Stimulated activated CD4-positive, alpha-beta T cell treated with anti-CD3 and anti-CD28 coated beads, Interleukin-2, amount 100 ng/mL, for 4 hours (primary cell): Measurements from ENCODE around the gene RUFY1.
"Not testable (repeated sequence)": the region's sequence is repeated elsewhere in the genome, so short reads cannot be mapped to it uniquely, and the experiment has no call there.

Experiments
- DNase-seq: peaks from one replicate; pipeline ENCODE4 v3.0.0-alpha.2; 2020; ENCODE audit warnings: low read depth

RUFY1 gene

DNA sequence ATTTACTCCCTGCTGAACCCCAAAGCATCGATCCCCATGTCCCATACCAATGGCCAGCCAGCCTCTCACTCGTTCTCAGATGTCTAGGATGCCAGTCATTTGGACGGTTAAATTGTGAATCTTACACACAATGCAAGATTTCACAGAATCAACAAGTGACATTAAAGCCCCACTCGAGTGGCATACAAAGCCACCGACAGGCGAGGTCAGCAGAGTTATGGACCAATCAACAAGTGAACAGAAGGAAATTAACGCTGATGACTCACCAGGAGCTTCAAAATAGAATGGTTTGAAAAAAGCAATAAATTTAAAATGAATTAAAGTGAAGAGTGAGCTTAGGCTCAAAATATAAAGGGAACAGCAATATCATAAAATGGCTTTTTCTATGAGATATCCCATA is 8.2 kb upstream of the RUFY1 start:
- DNase-seq = no peak

DNA sequence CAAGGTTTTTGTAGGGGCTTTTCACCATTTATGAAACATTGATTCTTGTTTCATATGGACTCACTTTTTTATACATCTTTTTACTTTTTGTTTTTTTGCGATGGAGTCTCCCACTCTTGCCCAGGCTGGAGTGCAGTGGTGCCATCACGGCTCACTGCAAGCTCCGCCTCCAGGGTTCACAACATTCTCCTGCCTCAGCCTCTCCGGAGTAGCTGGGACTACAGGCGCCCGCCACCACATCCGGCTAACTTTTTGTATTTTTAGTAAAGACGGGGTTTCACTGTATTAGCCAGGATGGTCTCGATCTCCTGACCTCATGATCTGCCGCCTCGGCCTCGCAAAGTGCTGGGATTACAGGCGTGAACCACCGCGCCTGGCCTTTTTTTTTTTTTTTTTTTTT is 7.1 kb upstream of the RUFY1 start:
- not testable (repeated sequence) for DNase-seq

DNA sequence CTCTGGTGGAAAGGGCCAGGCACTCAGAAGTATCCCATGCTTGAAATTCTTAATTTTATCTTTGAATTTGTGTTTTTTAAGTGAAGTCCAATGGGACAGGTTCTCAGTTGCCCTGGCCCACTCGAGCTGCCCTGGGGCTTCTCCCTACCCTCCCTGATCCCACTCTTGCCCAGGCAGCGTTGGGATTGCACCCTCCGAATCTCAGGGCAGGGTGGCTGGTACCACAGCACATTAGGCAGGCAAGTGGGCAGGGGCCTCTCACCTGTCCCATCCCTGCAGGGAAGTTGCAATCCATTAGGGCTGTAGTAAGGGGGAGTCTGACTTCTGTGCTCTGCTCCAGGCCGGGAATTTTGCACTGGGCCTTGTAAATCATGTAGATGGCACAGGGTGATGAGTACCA is 2.7 kb downstream of the RUFY1 start:
- no peak for DNase-seq

DNA sequence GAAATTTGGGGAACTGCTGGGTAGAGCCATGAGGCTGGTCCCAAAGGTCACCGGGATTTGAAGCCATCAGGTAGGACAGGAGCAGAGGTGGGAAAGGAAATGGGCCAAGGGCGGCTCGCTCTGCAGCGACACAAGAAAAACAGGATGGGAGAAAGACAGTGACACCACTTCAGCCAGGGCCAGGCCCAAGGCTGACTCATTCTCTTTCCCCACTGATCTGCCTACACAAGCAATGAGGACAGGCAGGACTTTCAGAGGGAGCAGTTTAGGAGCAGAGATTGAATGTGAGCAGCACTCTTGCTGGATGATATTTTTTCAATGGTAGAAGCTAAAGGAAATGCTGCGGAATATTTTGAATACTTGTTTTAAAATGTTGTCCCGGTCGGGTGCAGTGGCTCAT is 3.5 kb downstream of the RUFY1 start:
- no peak for DNase-seq

DNA sequence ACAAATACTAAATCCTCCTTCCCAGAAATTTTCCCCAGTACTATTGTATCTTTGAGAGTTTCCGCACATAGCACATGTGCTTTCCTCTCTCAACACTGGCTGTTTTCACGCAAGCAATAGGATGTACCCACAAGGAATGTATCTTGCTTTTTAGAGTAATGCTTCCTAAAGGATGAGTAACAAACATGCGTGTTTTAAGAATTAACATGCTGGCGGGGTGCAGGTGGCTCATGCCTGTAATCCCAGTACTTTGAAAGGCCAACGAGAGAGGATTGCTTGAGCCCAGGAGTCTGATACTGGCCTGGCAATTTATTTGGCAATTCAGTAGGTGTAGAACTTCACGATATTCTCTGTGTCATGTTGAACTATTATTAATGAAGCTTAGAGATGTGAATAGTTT is 4.6 kb downstream of the RUFY1 start:
- no peak for DNase-seq

DNA sequence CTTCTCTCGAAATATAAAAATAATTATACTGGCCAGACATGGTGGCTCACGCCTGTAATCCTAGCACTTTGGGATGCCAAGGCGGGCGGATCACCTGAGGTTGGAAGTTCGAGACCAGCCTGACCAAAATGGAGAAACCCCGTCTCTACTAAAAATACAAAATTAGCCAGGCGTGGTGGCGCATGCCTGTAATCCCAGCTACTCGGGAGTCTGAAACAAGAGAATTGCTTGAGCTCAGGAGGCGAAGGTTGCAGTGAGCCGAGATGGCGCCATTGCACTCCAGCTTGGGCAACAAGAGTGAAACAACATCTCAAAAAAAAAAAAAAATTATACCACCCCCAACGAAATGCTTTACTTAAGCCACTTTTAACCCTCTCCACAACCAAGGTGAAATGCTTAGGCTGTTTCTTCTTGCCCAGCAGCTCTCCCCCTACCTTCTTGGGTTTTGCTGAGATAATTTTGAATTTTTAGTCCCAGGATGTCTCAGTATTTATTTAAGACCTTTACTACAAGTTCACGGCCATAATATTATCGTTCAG is 8.0 kb downstream of the RUFY1 start:
- DNase-seq = not testable (repeated sequence)

DNA sequence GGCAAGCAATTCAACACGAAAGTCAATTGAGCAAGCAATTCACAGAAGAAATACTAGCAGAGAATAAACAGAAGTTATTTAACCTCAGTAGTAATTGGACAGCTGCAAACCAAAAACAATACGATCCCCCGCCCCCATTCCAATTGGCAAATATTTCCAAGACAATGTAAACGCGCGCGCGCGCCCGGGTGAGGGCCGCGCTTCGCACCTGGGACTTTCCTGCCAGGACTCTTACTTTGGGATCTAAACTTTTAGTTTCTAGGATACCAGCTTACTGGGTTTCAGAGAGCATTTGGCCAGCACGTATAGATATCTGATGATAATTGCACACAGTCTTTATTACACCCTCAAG is 8.6 kb downstream of the RUFY1 start:
- no peak for DNase-seq

DNA sequence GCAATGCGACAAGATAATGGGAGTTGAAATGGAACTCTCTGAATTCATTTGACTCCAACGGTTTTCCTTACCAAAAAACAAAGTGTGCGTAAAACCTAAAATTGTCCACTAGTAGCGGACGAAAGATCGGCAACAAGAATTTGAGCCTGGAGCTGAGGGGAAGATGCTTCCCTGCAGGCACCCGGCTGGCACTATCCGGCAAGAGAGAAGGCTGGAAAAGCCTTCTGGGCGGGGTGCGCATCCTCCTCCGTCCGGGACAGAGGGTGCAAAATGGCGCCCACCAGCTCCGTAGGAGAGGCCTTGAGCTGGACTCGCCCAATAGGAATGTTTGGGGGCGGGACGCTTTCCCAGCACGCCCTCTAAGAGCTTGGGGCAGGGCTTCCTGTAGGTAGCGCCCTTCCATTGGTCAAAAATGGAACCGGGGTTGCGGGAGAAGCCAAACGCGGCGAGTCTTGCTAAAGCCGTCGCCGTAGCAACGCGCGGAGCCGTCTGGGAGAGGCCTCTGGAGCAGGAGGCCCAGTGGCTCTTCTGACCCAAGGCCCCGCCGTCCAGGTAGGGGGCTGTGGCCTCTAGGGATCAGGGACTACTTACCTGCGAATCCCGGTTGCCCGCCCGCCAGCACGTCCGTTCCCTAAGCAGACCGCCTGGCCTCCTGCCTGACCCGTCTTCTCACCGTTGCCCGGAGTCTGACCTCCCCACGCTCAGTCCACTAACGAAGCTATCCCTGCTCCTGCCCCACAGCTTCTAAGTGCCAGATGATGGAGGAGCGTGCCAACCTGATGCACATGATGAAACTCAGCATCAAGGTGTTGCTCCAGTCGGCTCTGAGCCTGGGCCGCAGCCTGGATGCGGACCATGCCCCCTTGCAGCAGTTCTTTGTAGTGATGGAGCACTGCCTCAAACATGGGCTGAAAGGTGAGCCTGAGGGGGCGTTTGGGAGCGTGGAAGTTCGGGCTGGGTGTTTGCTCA is 9.2 kb downstream of the RUFY1 start:
- peak; percentile 83 for DNase-seq

DNA sequence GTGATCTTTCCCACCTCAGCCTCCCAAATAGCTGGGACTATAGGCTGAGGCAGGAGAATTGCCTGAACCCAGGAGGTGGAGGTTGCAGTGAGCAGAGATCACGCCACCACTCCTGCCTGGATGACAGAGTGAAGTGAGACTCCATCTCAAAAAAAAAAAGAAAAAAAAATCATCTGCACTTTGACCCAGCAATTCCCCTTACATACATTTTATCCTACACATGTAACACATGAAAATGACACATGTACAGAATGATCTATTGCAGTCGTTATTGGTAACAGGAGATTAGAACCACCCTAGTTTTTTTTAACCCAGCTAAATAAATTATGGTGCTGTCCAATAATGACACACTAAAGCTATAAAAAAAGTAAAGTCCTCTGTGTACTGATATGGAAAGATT is 14.2 kb downstream of the RUFY1 start:
- DNase-seq = no peak

GRCh38 chr5:179568721-179569120 is 18.4 kb downstream of the RUFY1 start:
- no peak for DNase-seq

GRCh38 chr5:179572386-179572785 is 22.0 kb downstream of the RUFY1 start:
- DNase-seq = no peak

DNA sequence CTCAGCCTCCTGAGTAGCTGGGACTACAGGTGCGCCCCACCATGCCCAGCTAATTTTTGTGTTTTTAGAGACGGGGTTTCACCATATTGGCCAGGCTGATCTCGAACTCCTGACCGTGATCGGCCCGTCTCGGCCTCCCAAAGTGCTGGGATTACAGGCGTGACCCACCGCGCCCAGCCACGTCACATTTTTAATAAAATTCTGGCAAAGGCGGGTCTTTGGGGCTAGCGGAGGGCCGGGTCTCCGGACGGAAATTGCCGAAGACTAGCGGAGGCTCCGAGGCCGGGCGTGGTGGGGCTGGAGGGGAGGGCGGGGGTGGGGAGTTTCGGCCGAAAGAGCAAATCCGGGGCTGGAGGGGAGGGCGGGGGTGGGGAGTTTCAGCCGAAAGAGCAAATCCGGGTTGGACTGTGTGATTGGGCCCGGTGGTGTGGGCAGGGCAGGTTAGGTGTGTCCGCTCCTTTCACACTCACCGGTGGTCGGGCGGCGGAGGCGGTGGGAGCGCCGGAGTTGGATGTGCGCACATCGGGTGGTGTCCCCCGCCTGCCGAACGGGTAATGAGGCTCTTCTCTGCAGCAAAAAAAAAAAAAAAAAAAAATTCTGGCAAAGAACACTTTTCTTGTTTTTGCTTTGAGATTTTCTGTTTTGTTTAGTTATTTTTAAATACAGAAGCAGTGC is 27.1 kb downstream of the RUFY1 start:
- DNase-seq = no peak

DNA sequence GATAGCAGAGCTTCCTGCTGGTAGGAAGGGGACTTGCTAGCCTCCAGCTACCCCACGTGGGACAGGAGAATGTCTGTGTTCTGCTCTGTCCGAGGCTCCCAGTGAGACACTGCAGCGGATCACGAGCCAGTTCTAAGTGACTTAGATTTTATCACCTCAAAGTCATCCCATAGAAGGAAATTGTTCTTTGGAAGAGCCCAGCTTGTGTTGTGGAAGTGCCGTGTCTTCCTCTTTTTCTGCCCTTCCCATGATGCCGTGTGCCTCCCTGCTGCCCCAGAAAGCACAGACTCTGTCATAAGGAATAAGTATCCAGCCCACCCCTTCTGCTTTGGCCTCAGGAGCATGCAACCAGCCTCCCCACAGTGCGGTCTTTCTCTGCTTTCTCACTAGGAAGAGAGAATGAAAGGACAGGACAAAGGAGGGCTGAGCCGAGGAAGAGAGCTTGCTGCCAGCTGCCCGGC is 35.6 kb downstream of the RUFY1 start:
- DNase-seq = no peak

DNA sequence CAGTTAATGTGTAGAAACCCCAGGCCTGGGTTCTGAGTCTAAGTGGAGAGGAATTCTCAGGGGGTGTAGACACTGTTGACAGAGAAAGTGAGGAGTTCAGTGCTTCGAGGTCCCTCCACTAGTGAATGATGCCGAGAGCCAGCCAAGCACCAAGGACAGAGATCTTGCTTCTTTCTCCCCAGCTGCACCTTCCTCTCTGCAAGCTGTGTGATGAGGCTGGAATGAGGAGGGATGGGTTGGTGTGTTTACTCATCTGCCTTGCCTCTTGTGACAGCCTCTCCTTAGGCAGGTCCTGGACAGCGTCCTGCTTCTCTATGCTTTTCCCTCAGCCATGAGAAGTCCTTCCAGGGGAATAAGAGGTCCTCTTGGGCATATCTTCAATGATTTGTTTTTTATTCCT is 37.8 kb downstream of the RUFY1 start:
- no peak for DNase-seq

DNA sequence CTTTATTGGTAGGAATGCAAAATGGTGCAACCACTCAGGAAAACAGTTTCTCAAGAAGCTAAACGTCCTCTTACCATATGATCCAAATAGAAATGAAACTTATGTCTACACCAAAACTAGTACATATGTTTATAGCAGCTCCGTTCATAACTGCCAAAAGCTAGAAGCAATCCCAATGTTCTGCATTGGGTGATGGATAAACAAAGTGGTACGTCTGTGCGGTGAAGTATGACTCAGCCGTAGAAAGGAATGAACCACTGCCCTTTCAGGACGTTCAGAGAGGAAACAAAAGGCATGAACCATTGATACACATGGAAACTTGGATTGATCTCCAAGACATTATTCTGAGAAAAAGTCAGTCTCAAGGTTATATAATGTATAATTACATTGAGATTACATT is 45.6 kb downstream of the RUFY1 start:
- DNase-seq = no peak

DNA sequence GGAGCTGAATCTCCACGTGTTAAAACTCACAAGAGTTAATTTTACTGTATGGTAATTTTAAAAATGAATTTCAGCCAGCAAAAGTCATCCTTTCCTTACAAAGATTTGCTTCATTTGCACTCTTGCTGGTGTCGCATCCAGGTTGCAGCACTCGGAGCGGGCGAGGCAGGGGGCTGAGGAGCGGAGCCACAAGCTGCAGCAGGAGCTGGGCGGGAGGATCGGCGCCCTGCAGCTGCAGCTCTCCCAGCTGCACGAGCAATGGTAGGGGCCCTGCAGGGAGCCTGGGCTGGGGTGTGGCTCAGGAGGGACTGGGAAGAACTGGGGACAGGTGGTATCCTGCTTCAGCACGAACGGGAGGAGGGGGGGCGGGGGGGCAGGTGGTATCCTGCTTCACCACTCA is 46.1 kb downstream of the RUFY1 start:
- DNase-seq = no peak

GRCh38 chr5:179599100-179599499 is 48.7 kb downstream of the RUFY1 start:
- DNase-seq = no peak

GRCh38 chr5:179599566-179599965 is 49.2 kb downstream of the RUFY1 start:
- DNase-seq = no peak

DNA sequence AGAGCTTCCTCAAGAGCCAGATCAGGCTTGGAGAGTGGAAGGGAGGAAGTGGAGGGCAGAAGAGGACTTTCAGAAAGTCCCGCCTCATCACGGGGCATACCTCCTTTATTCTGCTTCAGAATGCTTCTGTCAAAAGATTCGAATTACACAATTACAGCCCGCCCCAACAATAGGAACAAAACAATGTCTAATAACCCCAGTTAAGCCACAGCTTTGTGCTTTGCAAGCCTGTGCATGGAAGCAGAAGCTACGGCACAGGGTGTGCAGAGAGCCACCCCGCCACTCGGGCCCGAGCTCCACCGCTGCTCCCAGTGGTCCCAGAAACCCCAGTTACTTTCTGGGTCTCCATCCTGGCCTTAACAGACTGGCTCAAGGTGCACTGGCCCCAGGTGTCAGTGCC is 49.6 kb downstream of the RUFY1 start:
- no peak for DNase-seq

DNA sequence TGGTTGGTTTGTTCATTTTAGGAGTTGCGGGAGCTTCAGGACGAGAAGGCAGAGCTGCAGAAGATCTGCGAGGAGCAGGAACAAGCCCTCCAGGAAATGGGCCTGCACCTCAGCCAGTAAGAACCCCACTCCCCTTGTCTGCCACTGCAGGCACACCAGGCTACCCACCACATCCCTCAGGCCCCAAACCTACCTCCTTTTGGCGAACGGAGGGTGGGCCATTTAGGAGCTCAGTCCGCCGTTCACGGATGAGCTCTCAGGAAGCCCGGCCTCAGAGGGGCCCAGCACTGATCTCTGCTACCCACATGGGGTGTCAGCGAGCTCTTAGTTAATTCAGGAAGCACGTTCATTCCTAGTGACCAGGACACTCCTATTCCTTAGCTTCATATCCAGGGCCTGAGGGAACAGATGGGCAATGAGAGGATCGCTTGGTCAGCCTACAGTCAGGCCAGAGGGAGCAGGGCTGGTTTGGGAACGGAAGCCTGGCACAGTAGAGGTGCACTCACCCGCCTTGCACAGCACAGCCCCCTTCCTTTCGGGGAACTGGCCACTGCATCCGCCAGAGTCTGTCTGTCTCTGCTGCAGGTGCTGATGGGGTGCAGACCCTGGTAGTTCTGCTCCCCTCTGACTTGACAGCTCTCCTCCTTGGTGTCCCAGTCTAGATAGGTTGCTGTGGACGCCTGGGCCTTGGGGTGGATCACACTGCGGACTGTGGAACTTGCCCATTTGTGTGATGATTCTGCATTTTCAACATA is 51.7 kb downstream of the RUFY1 start:
- DNase-seq = no peak

DNA sequence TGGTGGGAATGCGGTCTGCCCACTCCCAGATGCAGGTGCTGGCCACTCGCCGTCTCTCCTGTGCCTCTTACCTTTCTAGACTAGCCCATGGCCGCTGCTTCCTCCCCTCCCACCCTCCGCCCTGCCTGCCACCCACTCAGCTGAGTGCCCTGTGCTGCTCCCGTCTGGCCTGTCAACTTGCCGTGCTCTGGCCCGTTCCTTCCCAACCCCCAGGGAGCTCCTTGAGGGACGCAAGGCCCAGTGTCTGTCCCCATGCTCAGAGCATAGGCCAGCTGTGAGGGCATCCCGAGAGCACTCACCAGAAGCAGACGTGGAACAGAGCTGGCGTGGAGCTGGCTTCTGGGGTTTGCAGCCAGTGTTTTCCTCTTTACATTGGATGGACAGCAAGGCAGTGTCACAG is 53.0 kb downstream of the RUFY1 start:
- DNase-seq = no peak

DNA sequence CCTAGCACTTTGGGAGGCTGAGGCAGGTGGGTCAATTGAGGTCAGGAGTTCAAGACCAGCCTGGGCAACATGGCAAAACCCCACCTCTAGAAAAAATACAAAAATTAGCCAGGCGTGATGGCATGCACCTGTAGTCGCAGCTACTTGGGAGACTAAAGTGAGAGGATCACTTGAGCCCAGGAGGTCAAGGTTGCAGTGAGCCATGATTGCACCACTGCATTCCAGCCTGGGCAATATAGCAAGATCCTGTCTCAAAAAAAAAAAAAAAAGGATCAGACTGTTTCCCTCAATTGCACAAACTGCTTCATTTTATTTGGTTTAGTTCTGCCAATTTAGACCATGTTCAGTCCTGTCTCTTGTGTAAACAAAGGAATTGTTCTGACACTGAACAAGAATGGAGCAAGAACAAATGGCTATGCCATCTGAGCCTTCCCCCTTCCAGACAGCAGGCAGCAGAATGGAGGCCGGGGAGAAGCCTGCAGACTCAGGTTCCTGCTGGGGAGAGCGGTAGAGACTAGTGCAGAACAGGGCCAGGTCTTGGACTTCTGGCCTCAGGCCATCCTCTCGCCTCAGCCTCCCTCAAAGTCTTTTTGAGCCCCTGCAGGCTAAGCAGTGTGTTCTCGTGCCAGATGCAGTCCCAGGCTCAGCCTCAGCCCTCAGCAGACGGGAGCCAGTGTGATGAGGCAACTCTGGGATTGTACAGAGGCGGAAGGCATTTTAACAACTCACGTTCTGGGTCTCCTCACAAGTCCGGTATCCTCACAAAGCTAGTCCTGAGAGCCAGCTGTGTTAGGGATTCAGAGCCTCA is 54.9 kb downstream of the RUFY1 start:
- DNase-seq = no peak
